ENCODE data around the gene ISG20. TPM values are rescaled to one million over a fixed set of nuclear protein-coding genes. Genes with fewer than 3 reads are reported as not detected.

ISG20 gene
- total RNA-seq, 4 donors from 2014 or later, result 50.3 to 90.0 (median 70.6) TPM

GRCh38 chr15:88674661-88675060, 35.8 kb downstream of the ISG20 start:
- Histone ChIP-seq H3K4me3 (no peak overlapping the region), H3K4me1 (no peaks in the 10 kb centered on the region), H3K27ac (no peak overlapping the region), H3K36me3 (no peaks in the 10 kb centered on the region), H3K9me3 (no peaks in the 10 kb centered on the region), H3K27me3 (no peaks in the 10 kb centered on the region)
- TF ChIP-seq, protein P1, sequence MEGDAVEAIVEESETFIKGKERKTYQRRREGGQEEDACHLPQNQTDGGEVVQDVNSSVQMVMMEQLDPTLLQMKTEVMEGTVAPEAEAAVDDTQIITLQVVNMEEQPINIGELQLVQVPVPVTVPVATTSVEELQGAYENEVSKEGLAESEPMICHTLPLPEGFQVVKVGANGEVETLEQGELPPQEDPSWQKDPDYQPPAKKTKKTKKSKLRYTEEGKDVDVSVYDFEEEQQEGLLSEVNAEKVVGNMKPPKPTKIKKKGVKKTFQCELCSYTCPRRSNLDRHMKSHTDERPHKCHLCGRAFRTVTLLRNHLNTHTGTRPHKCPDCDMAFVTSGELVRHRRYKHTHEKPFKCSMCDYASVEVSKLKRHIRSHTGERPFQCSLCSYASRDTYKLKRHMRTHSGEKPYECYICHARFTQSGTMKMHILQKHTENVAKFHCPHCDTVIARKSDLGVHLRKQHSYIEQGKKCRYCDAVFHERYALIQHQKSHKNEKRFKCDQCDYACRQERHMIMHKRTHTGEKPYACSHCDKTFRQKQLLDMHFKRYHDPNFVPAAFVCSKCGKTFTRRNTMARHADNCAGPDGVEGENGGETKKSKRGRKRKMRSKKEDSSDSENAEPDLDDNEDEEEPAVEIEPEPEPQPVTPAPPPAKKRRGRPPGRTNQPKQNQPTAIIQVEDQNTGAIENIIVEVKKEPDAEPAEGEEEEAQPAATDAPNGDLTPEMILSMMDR (IDR thresholded peaks at IDR 0.05), result no peak
- TF ChIP-seq POLR2A (IDR thresholded peaks at IDR 0.05), result no peak
- DNase-seq, result no peak

GRCh38 chr15:88678755-88679154, 39.9 kb downstream of the ISG20 start:
- no peak overlapping the region for H3K4me3 ChIP-seq
- no peak overlapping the region for H3K27ac ChIP-seq
- peaks cover 0 to 6% (median 0%) of the 10 kb centered on the region in 4 donors for H3K4me1 ChIP-seq
- no peaks in the 10 kb centered on the region for H3K27me3 ChIP-seq
- no peak for DNase-seq
- TF ChIP-seq, protein P1 (IDR thresholded peaks at IDR 0.05), result no peak
- TF ChIP-seq POLR2A (IDR thresholded peaks at IDR 0.05), result no peak
- no peaks in the 10 kb centered on the region for H3K36me3 ChIP-seq
- no peaks in the 10 kb centered on the region for H3K9me3 ChIP-seq

DNA sequence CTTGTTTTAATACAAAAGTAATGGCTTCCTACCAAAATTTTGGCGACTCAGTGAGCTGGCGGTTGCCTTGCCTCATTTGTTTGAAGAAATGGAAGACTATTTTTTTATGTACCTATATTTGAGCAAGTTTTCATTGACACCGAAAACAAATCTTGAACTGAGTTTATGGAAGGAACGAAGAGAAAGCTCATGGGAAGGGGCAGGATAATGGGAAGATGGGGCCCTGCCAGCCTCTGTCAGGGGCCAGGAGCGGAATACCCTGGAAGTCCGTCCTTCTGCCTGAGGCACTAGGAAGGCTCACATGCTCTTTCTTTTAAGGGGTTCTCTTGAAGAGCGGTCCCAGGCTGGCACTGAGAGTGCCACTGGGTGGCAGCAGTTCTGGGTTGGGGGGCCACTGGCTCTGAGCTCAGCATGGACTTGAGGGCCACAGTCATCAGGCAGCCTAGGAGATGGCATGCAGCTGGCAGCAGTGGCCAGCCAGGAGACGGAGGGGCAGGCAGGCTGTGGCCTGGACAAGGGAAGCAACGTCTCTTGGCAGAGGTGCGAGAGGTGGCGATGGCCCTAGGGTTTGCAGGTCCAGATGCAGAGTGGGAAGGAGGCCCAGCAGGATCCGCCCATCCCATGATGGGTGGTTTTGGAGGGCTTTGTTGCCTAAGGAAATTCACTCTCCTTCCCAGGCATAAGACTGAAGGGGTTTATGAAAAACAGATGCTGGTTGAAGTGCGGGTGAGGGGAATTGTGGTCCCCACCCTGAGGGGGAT, 41.6 kb downstream of the ISG20 start:
- no peak for DNase-seq
- Histone ChIP-seq H3K36me3 (no peaks in the 10 kb centered on the region), H3K4me3 (no peak overlapping the region), H3K27ac (no peak overlapping the region), H3K9me3 (no peaks in the 10 kb centered on the region), H3K27me3 (no peaks in the 10 kb centered on the region), H3K4me1 (peaks cover 0 to 6% (median 0%) of the 10 kb centered on the region in 4 donors)
- TF ChIP-seq POLR2A (IDR thresholded peaks at IDR 0.05), result no peak

- TF ChIP-seq, protein P1 (IDR thresholded peaks at IDR 0.05), result no peak
- TF ChIP-seq POLR2A (IDR thresholded peaks at IDR 0.05), result no peak
- no peak for DNase-seq
- Histone ChIP-seq H3K27me3 (no peaks in the 10 kb centered on the region), H3K4me1 (peaks cover 0 to 6% (median 0%) of the 10 kb centered on the region in 4 donors), H3K27ac (no peak overlapping the region), H3K4me3 (no peak overlapping the region), H3K9me3 (no peaks in the 10 kb centered on the region), H3K36me3 (no peaks in the 10 kb centered on the region)
Observed at GRCh38 chr15:88681610-88682221, 42.9 kb downstream of the ISG20 start.

DNA sequence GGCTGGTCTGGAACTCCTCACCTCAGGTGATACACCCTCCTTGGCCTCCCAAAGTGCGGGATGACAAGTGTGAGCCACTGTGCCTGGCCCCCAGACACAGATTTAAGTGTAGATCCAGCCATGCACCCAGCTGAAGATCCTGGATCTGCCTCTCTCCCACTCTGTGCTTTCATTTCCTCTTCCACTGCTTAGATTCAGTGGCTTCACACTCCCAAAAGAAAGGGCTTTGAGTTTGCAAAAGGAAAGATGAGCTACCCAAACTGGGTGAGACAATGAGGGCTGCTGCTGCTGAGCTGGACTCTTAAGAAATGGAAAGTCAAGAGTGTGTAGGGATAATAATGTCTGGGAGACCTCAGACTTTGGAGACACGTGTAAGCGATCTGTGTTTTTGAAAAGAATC, 45.5 kb downstream of the ISG20 start:
- no peak for TF ChIP-seq POLR2A (IDR thresholded peaks at IDR 0.05)
- TF ChIP-seq, protein P1 (IDR thresholded peaks at IDR 0.05), result no peak

DNA sequence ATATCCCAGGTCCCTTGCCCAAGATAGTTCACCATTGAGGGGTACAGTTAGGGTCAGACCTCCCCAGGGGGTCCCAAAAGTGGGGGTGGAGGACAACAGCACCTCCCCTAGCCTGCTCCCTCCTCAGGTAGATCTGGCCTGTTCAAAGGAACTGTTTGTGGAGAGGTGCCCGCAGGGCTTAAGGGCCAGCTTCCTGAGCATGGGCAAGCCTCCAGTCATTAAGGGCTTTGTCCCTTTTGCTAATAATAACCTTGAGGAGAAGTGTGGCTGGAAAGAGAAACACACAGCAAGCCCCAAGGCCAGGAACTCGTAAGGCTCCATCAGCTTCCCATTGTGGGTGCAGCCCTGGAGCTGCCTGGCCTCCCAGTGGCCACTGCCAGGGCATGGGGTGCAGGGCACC, 47.4 kb downstream of the ISG20 start:
- Histone ChIP-seq H3K27ac (no peak overlapping the region), H3K4me1 (peaks cover 0 to 6% (median 0%) of the 10 kb centered on the region in 4 donors), H3K27me3 (no peaks in the 10 kb centered on the region), H3K4me3 (no peak overlapping the region), H3K9me3 (no peaks in the 10 kb centered on the region), H3K36me3 (no peaks in the 10 kb centered on the region)
- TF ChIP-seq, protein P1 (IDR thresholded peaks at IDR 0.05), result no peak
- no peak for TF ChIP-seq POLR2A (IDR thresholded peaks at IDR 0.05)
- DNase-seq, result no peak

More for the DNA sequence above, 45.5 kb downstream of the ISG20 start:
- no peaks in the 10 kb centered on the region for H3K36me3 ChIP-seq
- no peak overlapping the region for H3K27ac ChIP-seq
- peaks cover 0 to 6% (median 0%) of the 10 kb centered on the region in 4 donors for H3K4me1 ChIP-seq
- no peaks in the 10 kb centered on the region for H3K9me3 ChIP-seq
- DNase-seq, result no peak
- H3K27me3 ChIP-seq, result no peaks in the 10 kb centered on the region
- H3K4me3 ChIP-seq, result no peak overlapping the region
